ENCODE results near the gene FADS3. TPM values are rescaled to one million over a fixed set of nuclear protein-coding genes. Genes with fewer than 3 reads are reported as not detected.

Gene FADS3
- total and polyA plus RNA-seq, 2 of the 4 experiments (the other 2 are of a cell fraction) = 54.5 to 110 TPM

DNA sequence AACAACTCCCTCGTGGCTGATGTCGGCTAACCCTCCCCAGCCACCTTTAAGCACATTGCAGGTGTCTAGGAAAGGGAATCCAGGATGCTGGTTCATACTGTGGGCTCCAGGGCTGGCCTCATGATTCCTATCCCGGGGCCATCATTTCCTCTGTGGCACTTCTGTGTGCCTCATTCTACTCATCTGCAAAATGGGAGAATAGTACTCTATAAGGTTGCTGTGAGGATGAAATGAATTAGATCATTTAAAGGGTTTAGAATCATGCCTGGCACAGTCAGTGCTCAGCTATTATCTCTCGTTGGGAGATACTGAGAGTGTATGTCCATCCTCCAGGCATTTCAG lies 4.3 kb upstream of the FADS3 start:
- Histone ChIP-seq H4K91ac (ENCODE audit: insufficient read depth, low read depth, low read length) (no peak overlapping the region), H2BK120ac (ENCODE audit: low read depth, low read length) (no peak overlapping the region), H3K27ac (ENCODE audit: insufficient read depth, low read length) (no peak overlapping the region), H3K18ac (ENCODE audit: low read depth, low read length) (no peak overlapping the region), H3K23ac (ENCODE audit: low read depth, low read length) (no peak overlapping the region), H3K4me2 (ENCODE audit: low read depth, low read length) (no peak overlapping the region), H3K36me3 (ENCODE audit: control insufficient read depth, insufficient read depth, low read length) (no peaks in the 10 kb centered on the region), H2AFZ (replicated peaks; ENCODE audit: low read length, poor library complexity) (no peak overlapping the region), H2BK5ac (ENCODE audit: low read depth, low read length, poor library complexity, severe bottlenecking) (no peak overlapping the region), H3K27me3 (ENCODE audit: control insufficient read depth, insufficient read depth, low read length) (no peaks in the 10 kb centered on the region), H2BK20ac (ENCODE audit: low read depth, low read length) (no peak overlapping the region), H3K14ac (replicated peaks; ENCODE audit: low read depth, low read length) (no peak overlapping the region), H3K9me1 (ENCODE audit: insufficient read depth, low read length) (no peaks in the 10 kb centered on the region), H2AK9ac (replicated peaks; ENCODE audit: low read depth, low read length, poor library complexity) (no peak overlapping the region), H4K8ac (ENCODE audit: low read depth in 2 of 2, low read length in 2 of 2) (no peak overlapping the region), H3K79me1 (ENCODE audit: low read depth in 1 of 2, low read length in 2 of 2) (peaks cover 0 to 3% of the 10 kb centered on the region in 2 experiments; a peak in 2 of 4 replicates), H2AK5ac (ENCODE audit: low read depth, low read length) (no peak overlapping the region), H3K4ac (ENCODE audit: low read depth, low read length) (no peak overlapping the region), H3K56ac (ENCODE audit: extremely low read depth, insufficient read depth, low read length) (no peak overlapping the region), H3K4me3 (ENCODE audit: insufficient read depth, low read depth, low read length) (no peak overlapping the region), H4K20me1 (ENCODE audit: insufficient read depth, low read length) (no peaks in the 10 kb centered on the region), H4K5ac (ENCODE audit: low read depth, low read length) (no peak overlapping the region), H3K9ac (ENCODE audit: low read depth, low read length) (no peak overlapping the region), H2BK15ac (ENCODE audit: low read depth, low read length) (no peak overlapping the region), H3K9me3 (ENCODE audit: control insufficient read depth, insufficient read depth, low read length) (no peaks in the 10 kb centered on the region), H3K4me1 (ENCODE audit: control insufficient read depth, insufficient read depth, low read length) (peaks cover 4% of the 10 kb centered on the region; the same call in 1 of the 2 replicates)
- ChIA-PET POLR2A (ENCODE audit: unreplicated experiment) (no interaction called here), CTCF (interaction anchor here (1.1 to 1.3 kb wide), 2 partner anchors 52 to 186 kb away, joined by 5 to 6 read pairs; no protein-coding TSS in a partner anchor)
- ATAC-seq (ENCODE audit: low read depth) (no peak), DNase-seq (no peak)
- BruUV-seq (replicated peaks) = no TSS peak
- TF ChIP-seq POLR2A (IDR thresholded peaks at IDR 0.05; ENCODE audit: low read depth, low read length) = no peak
- no peak for TF ChIP-seq BHLHE40 (IDR thresholded peaks at IDR 0.05; ENCODE audit: low read depth, low read length)
- no peak for TF ChIP-seq NFE2L2 (IDR thresholded peaks at IDR 0.05; ENCODE audit: low read depth, low read length)
- TF ChIP-seq CHD1 (IDR thresholded peaks at IDR 0.05; ENCODE audit: low read depth, low read length) = no peak
- no peak for TF ChIP-seq MAFK (IDR thresholded peaks at IDR 0.05; ENCODE audit: low read depth, low read length)
- TF ChIP-seq, protein P1, sequence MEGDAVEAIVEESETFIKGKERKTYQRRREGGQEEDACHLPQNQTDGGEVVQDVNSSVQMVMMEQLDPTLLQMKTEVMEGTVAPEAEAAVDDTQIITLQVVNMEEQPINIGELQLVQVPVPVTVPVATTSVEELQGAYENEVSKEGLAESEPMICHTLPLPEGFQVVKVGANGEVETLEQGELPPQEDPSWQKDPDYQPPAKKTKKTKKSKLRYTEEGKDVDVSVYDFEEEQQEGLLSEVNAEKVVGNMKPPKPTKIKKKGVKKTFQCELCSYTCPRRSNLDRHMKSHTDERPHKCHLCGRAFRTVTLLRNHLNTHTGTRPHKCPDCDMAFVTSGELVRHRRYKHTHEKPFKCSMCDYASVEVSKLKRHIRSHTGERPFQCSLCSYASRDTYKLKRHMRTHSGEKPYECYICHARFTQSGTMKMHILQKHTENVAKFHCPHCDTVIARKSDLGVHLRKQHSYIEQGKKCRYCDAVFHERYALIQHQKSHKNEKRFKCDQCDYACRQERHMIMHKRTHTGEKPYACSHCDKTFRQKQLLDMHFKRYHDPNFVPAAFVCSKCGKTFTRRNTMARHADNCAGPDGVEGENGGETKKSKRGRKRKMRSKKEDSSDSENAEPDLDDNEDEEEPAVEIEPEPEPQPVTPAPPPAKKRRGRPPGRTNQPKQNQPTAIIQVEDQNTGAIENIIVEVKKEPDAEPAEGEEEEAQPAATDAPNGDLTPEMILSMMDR (conservative IDR thresholded peaks at IDR 0.05; ENCODE audit: low read depth, low read length) = no peak
- TF ChIP-seq CEBPB (IDR thresholded peaks at IDR 0.05; ENCODE audit: low read depth, low read length) = no peak
- TF ChIP-seq FOS (IDR thresholded peaks at IDR 0.05; ENCODE audit: low read depth, low read length) = no peak
- no peak for TF ChIP-seq MXI1 (IDR thresholded peaks at IDR 0.05; ENCODE audit: borderline replicate concordance, low read depth, low read length)
- TF ChIP-seq RAD21 (IDR thresholded peaks at IDR 0.05; ENCODE audit: low read length) = no peak
- TF ChIP-seq, protein P2, sequence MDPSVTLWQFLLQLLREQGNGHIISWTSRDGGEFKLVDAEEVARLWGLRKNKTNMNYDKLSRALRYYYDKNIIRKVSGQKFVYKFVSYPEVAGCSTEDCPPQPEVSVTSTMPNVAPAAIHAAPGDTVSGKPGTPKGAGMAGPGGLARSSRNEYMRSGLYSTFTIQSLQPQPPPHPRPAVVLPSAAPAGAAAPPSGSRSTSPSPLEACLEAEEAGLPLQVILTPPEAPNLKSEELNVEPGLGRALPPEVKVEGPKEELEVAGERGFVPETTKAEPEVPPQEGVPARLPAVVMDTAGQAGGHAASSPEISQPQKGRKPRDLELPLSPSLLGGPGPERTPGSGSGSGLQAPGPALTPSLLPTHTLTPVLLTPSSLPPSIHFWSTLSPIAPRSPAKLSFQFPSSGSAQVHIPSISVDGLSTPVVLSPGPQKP (IDR thresholded peaks at IDR 0.05; ENCODE audit: borderline replicate concordance, low read depth, low read length) = no peak
- TF ChIP-seq MAZ (IDR thresholded peaks at IDR 0.05; ENCODE audit: borderline replicate concordance, low read depth, low read length) = no peak
- TF ChIP-seq, protein P3, sequence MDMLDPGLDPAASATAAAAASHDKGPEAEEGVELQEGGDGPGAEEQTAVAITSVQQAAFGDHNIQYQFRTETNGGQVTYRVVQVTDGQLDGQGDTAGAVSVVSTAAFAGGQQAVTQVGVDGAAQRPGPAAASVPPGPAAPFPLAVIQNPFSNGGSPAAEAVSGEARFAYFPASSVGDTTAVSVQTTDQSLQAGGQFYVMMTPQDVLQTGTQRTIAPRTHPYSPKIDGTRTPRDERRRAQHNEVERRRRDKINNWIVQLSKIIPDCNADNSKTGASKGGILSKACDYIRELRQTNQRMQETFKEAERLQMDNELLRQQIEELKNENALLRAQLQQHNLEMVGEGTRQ (IDR thresholded peaks at IDR 0.05; ENCODE audit: low read depth, low read length) = no peak
- TF ChIP-seq SMC3 (IDR thresholded peaks at IDR 0.05; ENCODE audit: low read depth, low read length) = no peak
- no CpG with 5 or more reads among the region's 4 CpGs for WGBS, 2 experiments (ENCODE audit: extremely low coverage in 2 of 2, insufficient read length in 1 of 2)
- intact Hi-C loops (cut with micrococcal nuclease) = loop anchor here (2.0 kb wide), 1 partner anchor 25 kb away; no protein-coding TSS in a partner anchor
- dilution Hi-C loops (cut with HindIII; ENCODE audit: low sequenced_read_pairs, unreplicated experiment) = no loop called here
- in situ Hi-C loops (cut with MboI; ENCODE audit: low sequenced_read_pairs) = loop anchor here (5.0 kb wide), 2 partner anchors 52 to 212 kb away; no protein-coding TSS in a partner anchor
